ENCODE measurements around the gene MEI1. TPM values are rescaled to one million over a fixed set of nuclear protein-coding genes. Genes with fewer than 3 reads are reported as not detected.

MEI1 gene
- polyA plus RNA-seq, 1 donor from 2014 or later: not detected

- Histone ChIP-seq H3K9me3 (ENCODE audit: low read length) (no peaks in the 10 kb centered on the region), H4K20me1 (ENCODE audit: insufficient read depth) (peaks cover 13% of the 10 kb centered on the region), H3K4me3 (ENCODE audit: low read length) (peak overlapping the region; percentile 98), H3K27ac (ENCODE audit: low read length) (no peak overlapping the region), H3K4me2 (ENCODE audit: low read length) (peak overlapping the region; percentile 12), H3K9me2 (ENCODE audit: insufficient read depth, low read length) (no peaks in the 10 kb centered on the region), H3K27me3 (ENCODE audit: insufficient read depth, low read depth, low read length) (no peaks in the 10 kb centered on the region), H3K9ac (ENCODE audit: low read length) (no peak overlapping the region), H3K79me2 (replicated peaks; ENCODE audit: insufficient read depth, low read length) (peaks cover 78% of the 10 kb centered on the region), H2AFZ (ENCODE audit: low read depth, low read length) (no peak overlapping the region), H3K36me3 (ENCODE audit: insufficient read depth, low read length) (peaks cover 7% of the 10 kb centered on the region), H3F3A (ENCODE audit: insufficient read depth, low read length, poor library complexity, severe bottlenecking) (peaks cover 8% of the 10 kb centered on the region)
- no peak for TF ChIP-seq EP300 (conservative IDR thresholded peaks at IDR 0.05; ENCODE audit: poor library complexity, severe bottlenecking)
- TF ChIP-seq RAD21 (conservative IDR thresholded peaks at IDR 0.05): no peak
- no peak for TF ChIP-seq POLR2AphosphoS5 (IDR thresholded peaks at IDR 0.05)
- no peak for TF ChIP-seq EZH2 (IDR thresholded peaks at IDR 0.05; ENCODE audit: borderline replicate concordance, insufficient read depth, low read length, poor library complexity, severe bottlenecking)
- no peak for TF ChIP-seq CTCF (IDR thresholded peaks at IDR 0.05; ENCODE audit: poor library complexity, severe bottlenecking)
- TF ChIP-seq REST (IDR thresholded peaks at IDR 0.05; ENCODE audit: borderline replicate concordance): no peak
- no peak for TF ChIP-seq TAF1 (IDR thresholded peaks at IDR 0.05; ENCODE audit: low read depth)
- no peak for TF ChIP-seq MXI1 (conservative IDR thresholded peaks at IDR 0.05; ENCODE audit: poor library complexity, severe bottlenecking)
- no peak for TF ChIP-seq SMC3 (conservative IDR thresholded peaks at IDR 0.05; ENCODE audit: poor library complexity)
Measured at GRCh38 chr22:41836551-41836950, 137.2 kb downstream of the MEI1 start.

GRCh38 chr22:41838842-41839618 is 139.7 kb downstream of the MEI1 start:
- Histone ChIP-seq H3K27ac (ENCODE audit: low read length) (no peak overlapping the region), H3F3A (ENCODE audit: insufficient read depth, low read length, poor library complexity, severe bottlenecking) (peaks cover 8% of the 10 kb centered on the region), H4K20me1 (ENCODE audit: insufficient read depth) (peaks cover 13% of the 10 kb centered on the region), H3K79me2 (replicated peaks; ENCODE audit: insufficient read depth, low read length) (peaks cover 95% of the 10 kb centered on the region), H2AFZ (ENCODE audit: low read depth, low read length) (no peak overlapping the region), H3K9ac (ENCODE audit: low read length) (no peak overlapping the region), H3K36me3 (ENCODE audit: insufficient read depth, low read length) (peaks cover 14% of the 10 kb centered on the region), H3K27me3 (ENCODE audit: insufficient read depth, low read depth, low read length) (no peaks in the 10 kb centered on the region), H3K9me2 (ENCODE audit: insufficient read depth, low read length) (no peaks in the 10 kb centered on the region), H3K4me2 (ENCODE audit: low read length) (no peak overlapping the region), H3K4me3 (ENCODE audit: low read length) (no peak overlapping the region), H3K9me3 (ENCODE audit: low read length) (no peaks in the 10 kb centered on the region)
- no peak for TF ChIP-seq EZH2 (IDR thresholded peaks at IDR 0.05; ENCODE audit: borderline replicate concordance, insufficient read depth, low read length, poor library complexity, severe bottlenecking)
- TF ChIP-seq TAF1 (IDR thresholded peaks at IDR 0.05; ENCODE audit: low read depth): no peak
- TF ChIP-seq POLR2AphosphoS5 (IDR thresholded peaks at IDR 0.05): no peak
- TF ChIP-seq EP300 (conservative IDR thresholded peaks at IDR 0.05; ENCODE audit: poor library complexity, severe bottlenecking): no peak
- no peak for TF ChIP-seq REST (IDR thresholded peaks at IDR 0.05; ENCODE audit: borderline replicate concordance)
- TF ChIP-seq MXI1 (conservative IDR thresholded peaks at IDR 0.05; ENCODE audit: poor library complexity, severe bottlenecking): no peak
- TF ChIP-seq CTCF (IDR thresholded peaks at IDR 0.05; ENCODE audit: poor library complexity, severe bottlenecking): no peak
- no peak for TF ChIP-seq RAD21 (conservative IDR thresholded peaks at IDR 0.05)
- no peak for TF ChIP-seq SMC3 (conservative IDR thresholded peaks at IDR 0.05; ENCODE audit: poor library complexity)
